HL-60/S4 treated with retinoic acid at 250 ng/mL for 4 days and 3 days (cell line): ENCODE results near the gene TNNT3.

Experiments used
- in situ Hi-C: fragments of 300-500 bp; cut with MboI; formaldehyde crosslinking; loops from 2 replicates; pipeline ENCODE4 v1.7.0; 2022; ENCODE audit warnings: low sequenced_read_pairs

The TNNT3 gene

GRCh38 chr11:1920909-1921573 is 1.5 kb downstream of the TNNT3 start:
- in situ Hi-C loops: no loop called here

- in situ Hi-C loops: no loop called here
Measured at GRCh38 chr11:1921574-1922141, 2.2 kb downstream of the TNNT3 start.

GRCh38 chr11:1922481-1923081 is 3.1 kb downstream of the TNNT3 start:
- in situ Hi-C loops: no loop called here

- in situ Hi-C loops: no loop called here
Measured at GRCh38 chr11:1923201-1923956, 3.9 kb downstream of the TNNT3 start.

GRCh38 chr11:1924181-1924580 is 4.7 kb downstream of the TNNT3 start:
- in situ Hi-C loops: no loop called here

- in situ Hi-C loops: no loop called here
Measured at GRCh38 chr11:1924646-1925372, 5.3 kb downstream of the TNNT3 start.

- in situ Hi-C loops: no loop called here
Measured at GRCh38 chr11:1925373-1926155, 6.1 kb downstream of the TNNT3 start.

GRCh38 chr11:1926156-1927025 is 6.9 kb downstream of the TNNT3 start:
- in situ Hi-C loops: no loop called here

- in situ Hi-C loops: no loop called here
Measured at GRCh38 chr11:1927026-1927847, 7.7 kb downstream of the TNNT3 start.

- in situ Hi-C loops: no loop called here
Measured at GRCh38 chr11:1927848-1928469, 8.5 kb downstream of the TNNT3 start.

GRCh38 chr11:1928470-1928890 is 9.0 kb downstream of the TNNT3 start:
- in situ Hi-C loops: no loop called here

- in situ Hi-C loops: no loop called here
Measured at GRCh38 chr11:1928891-1929541, 9.5 kb downstream of the TNNT3 start.

GRCh38 chr11:1929621-1930461 is 10.3 kb downstream of the TNNT3 start:
- in situ Hi-C loops: no loop called here

GRCh38 chr11:1930462-1930830 is 10.9 kb downstream of the TNNT3 start:
- in situ Hi-C loops: no loop called here

- in situ Hi-C loops: no loop called here
Measured at GRCh38 chr11:1931341-1932104, 12.0 kb downstream of the TNNT3 start.

- in situ Hi-C loops: no loop called here
Measured at GRCh38 chr11:1932105-1932480, 12.6 kb downstream of the TNNT3 start.
